ENCODE measurements around the gene ARHGAP5. TPM values are rescaled to one million over a fixed set of nuclear protein-coding genes. Genes with fewer than 3 reads are reported as not detected.
A peak's percentile ranks its signal among the peaks of the same experiment; 100 is the strongest.

The ARHGAP5 gene
- total and polyA plus RNA-seq, 4 donors: 12.3 to 220 (median 41.2) TPM

GRCh38 chr14:32201193-32201815 lies 124.2 kb downstream of the ARHGAP5 start:
- ATAC-seq (ENCODE audit: insufficient read depth, low FRiP score) (peak; percentile 81), DNase-seq (peak; percentile 92 to 94 (median 92))
- Histone ChIP-seq H3K27ac (ENCODE audit: low read depth in 1 of 2, low read length in 1 of 2) (peak overlapping the region; percentile 88 to 92), H3K27me3 (ENCODE audit: control insufficient read depth in 3 of 3, insufficient read depth in 3 of 3, low read length in 2 of 3) (peaks cover 0 to 2% (median 0%) of the 10 kb centered on the region in 3 donors), H3K9ac (ENCODE audit: insufficient read depth in 1 of 2, low read length in 2 of 2) (peak overlapping the region; percentile 89 to 100), H3K9me3 (ENCODE audit: control insufficient read depth in 4 of 4, insufficient read depth in 3 of 4, low read length in 3 of 4) (no peaks in the 10 kb centered on the region), H3K4me3 (peak overlapping the region; percentile 84), H3K4me1 (ENCODE audit: control insufficient read depth in 5 of 5, insufficient read depth in 5 of 5, low read length in 5 of 5) (peaks cover 0 to 12% (median 2%) of the 10 kb centered on the region in 5 donors), H3K36me3 (ENCODE audit: control insufficient read depth in 4 of 4, insufficient read depth in 4 of 4, low read length in 4 of 4) (no peaks in the 10 kb centered on the region)
- 0% methylated on average over 46 of the region's 46 CpGs for WGBS, 2 donors
- no peak for TF ChIP-seq CTCF (IDR thresholded peaks at IDR 0.05; ENCODE audit: control extremely low read depth, extremely low read depth)

GRCh38 chr14:32201816-32202490 lies 124.8 kb downstream of the ARHGAP5 start, which contains the start of gene RNU6-7:
TSS of gene RNU6-7 (plus strand) at chr14:32202045.
- Histone ChIP-seq H3K27me3 (ENCODE audit: control insufficient read depth in 3 of 3, insufficient read depth in 3 of 3, low read length in 2 of 3) (peaks cover 0 to 2% (median 0%) of the 10 kb centered on the region in 3 donors), H3K36me3 (ENCODE audit: control insufficient read depth in 4 of 4, insufficient read depth in 4 of 4, low read length in 4 of 4) (no peaks in the 10 kb centered on the region), H3K9ac (ENCODE audit: insufficient read depth in 1 of 2, low read length in 2 of 2) (peak within 1 kb of the TSS; percentile 89 to 100), H3K9me3 (ENCODE audit: control insufficient read depth in 4 of 4, insufficient read depth in 3 of 4, low read length in 3 of 4) (no peaks in the 10 kb centered on the region), H3K27ac (ENCODE audit: low read depth in 1 of 2, low read length in 1 of 2) (peak within 1 kb of the TSS; percentile 88 to 92), H3K4me1 (ENCODE audit: control insufficient read depth in 5 of 5, insufficient read depth in 5 of 5, low read length in 5 of 5) (peaks cover 0 to 12% (median 2%) of the 10 kb centered on the region in 5 donors), H3K4me3 (peak within 1 kb of the TSS; percentile 84)
- 0 to 1% methylated on average over 40 of the region's 40 CpGs for WGBS, 2 donors
- TF ChIP-seq CTCF (IDR thresholded peaks at IDR 0.05; ENCODE audit: control extremely low read depth, extremely low read depth): no peak
- DNase-seq: peak in 2 of 3 donors; percentile 73 to 78
- ATAC-seq (ENCODE audit: insufficient read depth, low FRiP score): no peak

- H3K27me3 ChIP-seq (ENCODE audit: control insufficient read depth in 3 of 3, insufficient read depth in 3 of 3, low read length in 2 of 3): peaks cover 0 to 2% (median 0%) of the 10 kb centered on the region in 3 donors
- H3K4me3 ChIP-seq: peak overlapping the region; percentile 8
- DNase-seq (peak in 2 of 3 donors; percentile 66 to 83), ATAC-seq (ENCODE audit: insufficient read depth, low FRiP score) (no peak)
- peaks cover 0 to 12% (median 2%) of the 10 kb centered on the region in 5 donors for H3K4me1 ChIP-seq (ENCODE audit: control insufficient read depth in 5 of 5, insufficient read depth in 5 of 5, low read length in 5 of 5)
- 1% methylated on average over 8 of the region's 8 CpGs for WGBS, 2 donors
- H3K9ac ChIP-seq (ENCODE audit: insufficient read depth in 1 of 2, low read length in 2 of 2): peak overlapping the region; percentile 89 to 100
- H3K27ac ChIP-seq (ENCODE audit: low read depth in 1 of 2, low read length in 1 of 2): peak overlapping the region; percentile 18 to 92
- H3K36me3 ChIP-seq (ENCODE audit: control insufficient read depth in 4 of 4, insufficient read depth in 4 of 4, low read length in 4 of 4): no peaks in the 10 kb centered on the region
- no peak for TF ChIP-seq CTCF (IDR thresholded peaks at IDR 0.05; ENCODE audit: control extremely low read depth, extremely low read depth)
- no peaks in the 10 kb centered on the region for H3K9me3 ChIP-seq (ENCODE audit: control insufficient read depth in 4 of 4, insufficient read depth in 3 of 4, low read length in 3 of 4)
Measured at GRCh38 chr14:32202491-32202997, 125.4 kb downstream of the ARHGAP5 start.

Measured in lung (tissue), 12 donors.